K562 (cell line): ENCODE results near the gene HNRNPA2B1. TPM values are rescaled to one million over a fixed set of nuclear protein-coding genes. Genes with fewer than 3 reads are reported as not detected.

Experiments
- AFF1 ChIP-seq, 2 experiments: fragments of 450-650 bp; IDR thresholded peaks; 2 replicates each; pipeline ENCODE4 v1.6.1; 2018; ENCODE audit warnings: mild to moderate bottlenecking in 2 of 2, low read depth in 1 of 2; ENCODE audit not compliant: partially characterized antibody in 2 of 2
- CREBBP ChIP-seq: IDR thresholded peaks from one replicate; pipeline ENCODE4 v1.6.1; 2012; ENCODE audit warnings: low read depth, mild to moderate bottlenecking, control low read depth, inconsistent platforms, low read length
- DLX4 ChIP-seq: fragments of 250-450 bp; sonication (Bioruptor Pico); IDR thresholded peaks from 2 replicates; pipeline ENCODE4 v1.6.1; 2021; ENCODE audit warnings: mild to moderate bottlenecking
- EHMT2 ChIP-seq: fragments of 450-650 bp; IDR thresholded peaks from 2 replicates; pipeline ENCODE4 v1.6.1; 2018; ENCODE audit warnings: antibody characterized with exemption
- HDAC8 ChIP-seq: fragments of 450-650 bp; IDR thresholded peaks from 2 replicates; pipeline ENCODE4 v1.6.1; 2016; ENCODE audit warnings: mild to moderate bottlenecking, missing genetic modification characterization, moderate library complexity, missing compliant biosample characterization
- KAT8 ChIP-seq: fragments of 450-650 bp; IDR thresholded peaks from 2 replicates; pipeline ENCODE4 v1.6.1; 2016; ENCODE audit warnings: low read depth, mild to moderate bottlenecking
- MAFF ChIP-seq: IDR thresholded peaks from 2 replicates; pipeline ENCODE4 v1.6.1; 2012; ENCODE audit warnings: low read length, improper control_type of control experiment
- PRDM10 ChIP-seq: fragments of 450-650 bp; IDR thresholded peaks from 2 replicates; pipeline ENCODE4 v1.6.1; 2018; ENCODE audit not compliant: partially characterized antibody
- SIN3B ChIP-seq: fragments of 450-650 bp; IDR thresholded peaks from 2 replicates; pipeline ENCODE4 v1.6.1; 2017; ENCODE audit warnings: low read depth, mild to moderate bottlenecking, moderate library complexity
- THRB ChIP-seq: fragments of 450-650 bp; formaldehyde crosslinking; conservative IDR thresholded peaks from 2 replicates; pipeline ENCODE4 v1.4.0; 2022; ENCODE audit warnings: mild to moderate bottlenecking, missing genetic modification characterization
- USF1 ChIP-seq: sonication (generic); formaldehyde crosslinking; IDR thresholded peaks from 2 replicates; pipeline ENCODE4 v1.9.0; 2022; ENCODE audit warnings: mild to moderate bottlenecking, missing genetic modification reagents
- ZFP91 ChIP-seq: sonication (generic); formaldehyde crosslinking; IDR thresholded peaks from 2 replicates; pipeline ENCODE4 v1.8.0; 2022; ENCODE audit warnings: mild to moderate bottlenecking, missing genetic modification reagents
- ZKSCAN3 ChIP-seq: fragments of 250-450 bp; sonication (Bioruptor Pico); IDR thresholded peaks from 2 replicates; pipeline ENCODE4 v1.4.0; 2020
- ZKSCAN8 ChIP-seq: fragments of 200-800 bp; sonication (Bioruptor generic); IDR thresholded peaks from 2 replicates; pipeline ENCODE4 v1.6.1; 2016; ENCODE audit warnings: missing genetic modification characterization, missing compliant biosample characterization
- ZNF311 ChIP-seq: fragments of 250-450 bp; sonication (Bioruptor Pico); IDR thresholded peaks from 2 replicates; pipeline ENCODE4 v1.4.0; 2020; ENCODE audit warnings: mild to moderate bottlenecking, moderate library complexity
- ZNF668 ChIP-seq: fragments of 250-450 bp; sonication (Bioruptor Pico); IDR thresholded peaks from 2 replicates; pipeline ENCODE4 v1.8.0; 2022; ENCODE audit warnings: mild to moderate bottlenecking, inconsistent platforms
- polyA plus RNA-seq, 8 experiments: library from polyadenylated mRNA; depleted of rRNA in 4 of 8; stranded (reverse) in 5 of 8; unstranded in 3 of 8; fragments of >200 nt; fragmentation: Nextera tagmentation in 2 of 8; fragmentation: Illumina TruSeq in 1 of 8; extraction: Ambion mirVana in 2 of 8; extraction: Trizol in 1 of 8; gene quantifications; 2 replicates each; pipeline versions ENCODE4 v1.2.1 to v1.2.3, GENCODE V29; 2011 to 2014; ENCODE audit warnings: inconsistent platforms in 1 of 8, missing spikeins in 1 of 8
- total RNA-seq, 7 experiments: library from RNA; depleted of rRNA in 6 of 7; stranded (reverse); fragments of >200 nt in 6 of 7; fragmentation: Illumina TruSeq in 2 of 7; extraction: Trizol in 2 of 7; gene quantifications; 2 replicates each; pipeline versions ENCODE4 v1.2.1 to v1.2.3, GENCODE V29; 2011 to 2021; ENCODE audit warnings: low replicate concordance in 1 of 7

The HNRNPA2B1 gene
- total and polyA plus RNA-seq, 9 of the 15 experiments (the other 6 are each of a cell fraction or from before 2014, with no cell fraction given), result 630 to 1,989 (median 865) TPM

GRCh38 chr7:26151650-26151952, 48.9 kb downstream of the HNRNPA2B1 start (continued):
- TF ChIP-seq THRB (CRISPR knock-in tag) (no peak), PRDM10 (no peak), ZKSCAN8 (CRISPR knock-in tag) (no peak), AFF1 (IDR thresholded peaks at IDR 0.05; ENCODE audit: low read depth in 1 of 2, partially characterized antibody in 2 of 2) (peak in 1 of 2 experiments; percentile 37), USF1 (CRISPR knock-in tag) (0 out of 2 replicates have a peak, but pooled peaks have one; percentile 12), HDAC8 (tag) (no peak), MAFF (no peak), SIN3B (no peak), ZFP91 (CRISPR knock-in tag) (no peak), ZNF311 (CRISPR knock-in tag) (0 out of 2 replicates have a peak, but pooled peaks have one; percentile 53), KAT8 (no peak), EHMT2 (0 out of 2 replicates have a peak, but pooled peaks have one; percentile 65), ZNF668 (peak; percentile 59; the same call in 1 of the 2 replicates), CREBBP (no peak), ZKSCAN3 (CRISPR knock-in tag) (no peak), DLX4 (no peak)
